ENCODE results near the gene POGLUT2. TPM values are rescaled to one million over a fixed set of nuclear protein-coding genes. Genes with fewer than 3 reads are reported as not detected.

The POGLUT2 gene
- total and polyA plus RNA-seq, 2 experiments from 2014 or later: 14.6 to 17.5 TPM

- peaks cover 8% of the 10 kb centered on the region; the same call in 1 of the 3 replicates for H3K9me3 Mint-ChIP-seq
- H3K4me1 ChIP-seq (ENCODE audit: insufficient read depth): no peaks in the 10 kb centered on the region
- H3K4me3 Mint-ChIP-seq: no peak overlapping the region
- no peaks in the 10 kb centered on the region for H3K79me2 ChIP-seq (replicated peaks; ENCODE audit: insufficient read depth)
- H3K27ac Mint-ChIP-seq: no peak overlapping the region
- no peaks in the 10 kb centered on the region for H3K9me2 ChIP-seq (ENCODE audit: insufficient read depth)
- H3K36me3 Mint-ChIP-seq (ENCODE audit: low read depth): no peaks in the 10 kb centered on the region
- no peaks in the 10 kb centered on the region for H3K27me3 Mint-ChIP-seq (ENCODE audit: insufficient read depth, low read depth, poor library complexity)
- H3K27ac ChIP-seq (ENCODE audit: low read depth): no peak overlapping the region
- H3K4me3 ChIP-seq: no peak overlapping the region
- H3K4me2 ChIP-seq: no peak overlapping the region
- no peaks in the 10 kb centered on the region for H3K27me3 ChIP-seq (ENCODE audit: insufficient read depth)
- H2AFZ ChIP-seq: no peak overlapping the region
- no peak for TF ChIP-seq CTCF (conservative IDR thresholded peaks at IDR 0.05; ENCODE audit: low read depth in 2 of 2)
- TF ChIP-seq, protein P1, sequence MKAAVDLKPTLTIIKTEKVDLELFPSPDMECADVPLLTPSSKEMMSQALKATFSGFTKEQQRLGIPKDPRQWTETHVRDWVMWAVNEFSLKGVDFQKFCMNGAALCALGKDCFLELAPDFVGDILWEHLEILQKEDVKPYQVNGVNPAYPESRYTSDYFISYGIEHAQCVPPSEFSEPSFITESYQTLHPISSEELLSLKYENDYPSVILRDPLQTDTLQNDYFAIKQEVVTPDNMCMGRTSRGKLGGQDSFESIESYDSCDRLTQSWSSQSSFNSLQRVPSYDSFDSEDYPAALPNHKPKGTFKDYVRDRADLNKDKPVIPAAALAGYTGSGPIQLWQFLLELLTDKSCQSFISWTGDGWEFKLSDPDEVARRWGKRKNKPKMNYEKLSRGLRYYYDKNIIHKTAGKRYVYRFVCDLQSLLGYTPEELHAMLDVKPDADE (IDR thresholded peaks at IDR 0.05): no peak
- no peak for TF ChIP-seq ZNF331 (CRISPR knock-in tag; IDR thresholded peaks at IDR 0.05; ENCODE audit: low read depth)
- TF ChIP-seq, protein P2, sequence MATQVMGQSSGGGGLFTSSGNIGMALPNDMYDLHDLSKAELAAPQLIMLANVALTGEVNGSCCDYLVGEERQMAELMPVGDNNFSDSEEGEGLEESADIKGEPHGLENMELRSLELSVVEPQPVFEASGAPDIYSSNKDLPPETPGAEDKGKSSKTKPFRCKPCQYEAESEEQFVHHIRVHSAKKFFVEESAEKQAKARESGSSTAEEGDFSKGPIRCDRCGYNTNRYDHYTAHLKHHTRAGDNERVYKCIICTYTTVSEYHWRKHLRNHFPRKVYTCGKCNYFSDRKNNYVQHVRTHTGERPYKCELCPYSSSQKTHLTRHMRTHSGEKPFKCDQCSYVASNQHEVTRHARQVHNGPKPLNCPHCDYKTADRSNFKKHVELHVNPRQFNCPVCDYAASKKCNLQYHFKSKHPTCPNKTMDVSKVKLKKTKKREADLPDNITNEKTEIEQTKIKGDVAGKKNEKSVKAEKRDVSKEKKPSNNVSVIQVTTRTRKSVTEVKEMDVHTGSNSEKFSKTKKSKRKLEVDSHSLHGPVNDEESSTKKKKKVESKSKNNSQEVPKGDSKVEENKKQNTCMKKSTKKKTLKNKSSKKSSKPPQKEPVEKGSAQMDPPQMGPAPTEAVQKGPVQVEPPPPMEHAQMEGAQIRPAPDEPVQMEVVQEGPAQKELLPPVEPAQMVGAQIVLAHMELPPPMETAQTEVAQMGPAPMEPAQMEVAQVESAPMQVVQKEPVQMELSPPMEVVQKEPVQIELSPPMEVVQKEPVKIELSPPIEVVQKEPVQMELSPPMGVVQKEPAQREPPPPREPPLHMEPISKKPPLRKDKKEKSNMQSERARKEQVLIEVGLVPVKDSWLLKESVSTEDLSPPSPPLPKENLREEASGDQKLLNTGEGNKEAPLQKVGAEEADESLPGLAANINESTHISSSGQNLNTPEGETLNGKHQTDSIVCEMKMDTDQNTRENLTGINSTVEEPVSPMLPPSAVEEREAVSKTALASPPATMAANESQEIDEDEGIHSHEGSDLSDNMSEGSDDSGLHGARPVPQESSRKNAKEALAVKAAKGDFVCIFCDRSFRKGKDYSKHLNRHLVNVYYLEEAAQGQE (IDR thresholded peaks at IDR 0.05; ENCODE audit: unreplicated experiment): no peak
- TF ChIP-seq, protein P3, sequence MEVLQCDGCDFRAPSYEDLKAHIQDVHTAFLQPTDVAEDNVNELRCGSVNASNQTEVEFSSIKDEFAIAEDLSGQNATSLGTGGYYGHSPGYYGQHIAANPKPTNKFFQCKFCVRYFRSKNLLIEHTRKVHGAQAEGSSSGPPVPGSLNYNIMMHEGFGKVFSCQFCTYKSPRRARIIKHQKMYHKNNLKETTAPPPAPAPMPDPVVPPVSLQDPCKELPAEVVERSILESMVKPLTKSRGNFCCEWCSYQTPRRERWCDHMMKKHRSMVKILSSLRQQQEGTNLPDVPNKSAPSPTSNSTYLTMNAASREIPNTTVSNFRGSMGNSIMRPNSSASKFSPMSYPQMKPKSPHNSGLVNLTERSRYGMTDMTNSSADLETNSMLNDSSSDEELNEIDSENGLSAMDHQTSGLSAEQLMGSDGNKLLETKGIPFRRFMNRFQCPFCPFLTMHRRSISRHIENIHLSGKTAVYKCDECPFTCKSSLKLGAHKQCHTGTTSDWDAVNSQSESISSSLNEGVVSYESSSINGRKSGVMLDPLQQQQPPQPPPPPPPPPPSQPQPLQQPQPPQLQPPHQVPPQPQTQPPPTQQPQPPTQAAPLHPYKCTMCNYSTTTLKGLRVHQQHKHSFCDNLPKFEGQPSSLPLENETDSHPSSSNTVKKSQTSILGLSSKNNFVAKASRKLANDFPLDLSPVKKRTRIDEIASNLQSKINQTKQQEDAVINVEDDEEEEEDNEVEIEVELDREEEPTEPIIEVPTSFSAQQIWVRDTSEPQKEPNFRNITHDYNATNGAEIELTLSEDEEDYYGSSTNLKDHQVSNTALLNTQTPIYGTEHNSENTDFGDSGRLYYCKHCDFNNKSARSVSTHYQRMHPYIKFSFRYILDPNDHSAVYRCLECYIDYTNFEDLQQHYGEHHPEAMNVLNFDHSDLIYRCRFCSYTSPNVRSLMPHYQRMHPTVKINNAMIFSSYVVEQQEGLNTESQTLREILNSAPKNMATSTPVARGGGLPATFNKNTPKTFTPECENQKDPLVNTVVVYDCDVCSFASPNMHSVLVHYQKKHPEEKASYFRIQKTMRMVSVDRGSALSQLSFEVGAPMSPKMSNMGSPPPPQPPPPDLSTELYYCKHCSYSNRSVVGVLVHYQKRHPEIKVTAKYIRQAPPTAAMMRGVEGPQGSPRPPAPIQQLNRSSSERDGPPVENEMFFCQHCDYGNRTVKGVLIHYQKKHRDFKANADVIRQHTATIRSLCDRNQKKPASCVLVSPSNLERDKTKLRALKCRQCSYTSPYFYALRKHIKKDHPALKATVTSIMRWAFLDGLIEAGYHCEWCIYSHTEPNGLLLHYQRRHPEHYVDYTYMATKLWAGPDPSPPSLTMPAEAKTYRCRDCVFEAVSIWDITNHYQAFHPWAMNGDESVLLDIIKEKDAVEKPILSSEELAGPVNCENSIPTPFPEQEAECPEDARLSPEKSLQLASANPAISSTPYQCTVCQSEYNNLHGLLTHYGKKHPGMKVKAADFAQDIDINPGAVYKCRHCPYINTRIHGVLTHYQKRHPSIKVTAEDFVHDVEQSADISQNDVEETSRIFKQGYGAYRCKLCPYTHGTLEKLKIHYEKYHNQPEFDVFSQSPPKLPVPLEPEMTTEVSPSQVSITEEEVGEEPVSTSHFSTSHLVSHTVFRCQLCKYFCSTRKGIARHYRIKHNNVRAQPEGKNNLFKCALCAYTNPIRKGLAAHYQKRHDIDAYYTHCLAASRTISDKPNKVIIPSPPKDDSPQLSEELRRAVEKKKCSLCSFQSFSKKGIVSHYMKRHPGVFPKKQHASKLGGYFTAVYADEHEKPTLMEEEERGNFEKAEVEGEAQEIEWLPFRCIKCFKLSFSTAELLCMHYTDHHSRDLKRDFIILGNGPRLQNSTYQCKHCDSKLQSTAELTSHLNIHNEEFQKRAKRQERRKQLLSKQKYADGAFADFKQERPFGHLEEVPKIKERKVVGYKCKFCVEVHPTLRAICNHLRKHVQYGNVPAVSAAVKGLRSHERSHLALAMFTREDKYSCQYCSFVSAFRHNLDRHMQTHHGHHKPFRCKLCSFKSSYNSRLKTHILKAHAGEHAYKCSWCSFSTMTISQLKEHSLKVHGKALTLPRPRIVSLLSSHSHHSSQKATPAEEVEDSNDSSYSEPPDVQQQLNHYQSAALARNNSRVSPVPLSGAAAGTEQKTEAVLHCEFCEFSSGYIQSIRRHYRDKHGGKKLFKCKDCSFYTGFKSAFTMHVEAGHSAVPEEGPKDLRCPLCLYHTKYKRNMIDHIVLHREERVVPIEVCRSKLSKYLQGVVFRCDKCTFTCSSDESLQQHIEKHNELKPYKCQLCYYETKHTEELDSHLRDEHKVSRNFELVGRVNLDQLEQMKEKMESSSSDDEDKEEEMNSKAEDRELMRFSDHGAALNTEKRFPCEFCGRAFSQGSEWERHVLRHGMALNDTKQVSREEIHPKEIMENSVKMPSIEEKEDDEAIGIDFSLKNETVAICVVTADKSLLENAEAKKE (CRISPR knock-in tag; IDR thresholded peaks at IDR 0.05): no peak
- no peak for TF ChIP-seq POLR2AphosphoS5 (IDR thresholded peaks at IDR 0.05; ENCODE audit: low read depth)
- DNase-seq (ENCODE audit: low spot score) (no peak), ATAC-seq (no peak)
- H3K36me3 ChIP-seq (ENCODE audit: insufficient read depth): no peaks in the 10 kb centered on the region
- no peaks in the 10 kb centered on the region for H4K20me1 ChIP-seq (replicated peaks; ENCODE audit: insufficient read depth)
- no peaks in the 10 kb centered on the region for H3F3A ChIP-seq (replicated peaks; ENCODE audit: low read depth)
- H3K4me1 Mint-ChIP-seq: no peaks in the 10 kb centered on the region
Measured at GRCh38 chr13:102742506-102742905, 56.3 kb downstream of the POGLUT2 start.

Data from GM23338 (cell line).